HEK293 (cell line): ENCODE measurements around the gene GNAQ.

ENCODE experiments used
- FEZF1 ChIP-seq: fragments of 450-650 bp; formaldehyde crosslinking; IDR thresholded peaks from 2 replicates; pipeline ENCODE4 v1.5.1; 2016; ENCODE audit warnings: missing biosample characterization, missing genetic modification characterization
- KLF16 ChIP-seq: fragments of 450-650 bp; formaldehyde crosslinking; IDR thresholded peaks from 2 replicates; pipeline ENCODE4 v1.5.1; 2017; ENCODE audit warnings: missing biosample characterization, missing genetic modification characterization
- MEIS1 ChIP-seq: sonication (generic); formaldehyde crosslinking; IDR thresholded peaks from 2 replicates; pipeline ENCODE4 v1.8.1; 2022; ENCODE audit warnings: missing genetic modification reagents, mild to moderate bottlenecking, borderline replicate concordance
- ZNF138 ChIP-seq: fragments of 450-650 bp; formaldehyde crosslinking; IDR thresholded peaks from 2 replicates; pipeline ENCODE4 v1.5.1; 2016; ENCODE audit warnings: missing biosample characterization, missing genetic modification characterization, borderline replicate concordance
- ZNF274 ChIP-seq, 2 experiments: fragments of 200-500 bp in 1 of 2; fragments of 450-650 bp in 1 of 2; sonication (Bioruptor generic) in 1 of 2; formaldehyde crosslinking in 1 of 2; IDR thresholded peaks; 2 replicates each; pipeline versions ENCODE4 v1.5.1 to v1.6.1; 2014 to 2016; ENCODE audit warnings: borderline replicate concordance in 1 of 2, inconsistent platforms in 1 of 2, low read length in 1 of 2, missing biosample characterization in 1 of 2, missing genetic modification characterization in 1 of 2
- ZNF350 ChIP-seq: fragments of 450-650 bp; formaldehyde crosslinking; IDR thresholded peaks from 2 replicates; pipeline ENCODE4 v1.5.0; 2017; ENCODE audit warnings: missing biosample characterization, mild to moderate bottlenecking, missing genetic modification characterization
- ZNF423 ChIP-seq: fragments of 450-650 bp; formaldehyde crosslinking; IDR thresholded peaks from 2 replicates; pipeline ENCODE4 v1.5.1; 2016; ENCODE audit warnings: missing biosample characterization, missing genetic modification characterization
- ZNF610 ChIP-seq: fragments of 450-650 bp; formaldehyde crosslinking; IDR thresholded peaks from 2 replicates; pipeline ENCODE4 v1.5.1; 2016; ENCODE audit warnings: missing biosample characterization, missing genetic modification characterization, borderline replicate concordance
- ZNF785 ChIP-seq: fragments of 450-650 bp; formaldehyde crosslinking; IDR thresholded peaks from 2 replicates; pipeline ENCODE4 v1.5.1; 2016; ENCODE audit warnings: missing biosample characterization, missing genetic modification characterization
- TF ChIP-seq, protein P1 (sequence below): fragments of 450-650 bp; formaldehyde crosslinking; IDR thresholded peaks from 2 replicates; pipeline ENCODE4 v1.5.1; 2016; ENCODE audit warnings: missing biosample characterization, missing genetic modification characterization
- TF ChIP-seq, protein P2 (sequence below): fragments of 450-650 bp; formaldehyde crosslinking; IDR thresholded peaks from 2 replicates; pipeline ENCODE4 v1.5.1; 2016; ENCODE audit warnings: missing biosample characterization, missing genetic modification characterization
- TF ChIP-seq, protein P3 (sequence below): sonication (generic); formaldehyde crosslinking; IDR thresholded peaks from 2 replicates; pipeline ENCODE4 v1.8.1; 2022; ENCODE audit warnings: mild to moderate bottlenecking, moderate library complexity, missing genetic modification reagents

DNA sequence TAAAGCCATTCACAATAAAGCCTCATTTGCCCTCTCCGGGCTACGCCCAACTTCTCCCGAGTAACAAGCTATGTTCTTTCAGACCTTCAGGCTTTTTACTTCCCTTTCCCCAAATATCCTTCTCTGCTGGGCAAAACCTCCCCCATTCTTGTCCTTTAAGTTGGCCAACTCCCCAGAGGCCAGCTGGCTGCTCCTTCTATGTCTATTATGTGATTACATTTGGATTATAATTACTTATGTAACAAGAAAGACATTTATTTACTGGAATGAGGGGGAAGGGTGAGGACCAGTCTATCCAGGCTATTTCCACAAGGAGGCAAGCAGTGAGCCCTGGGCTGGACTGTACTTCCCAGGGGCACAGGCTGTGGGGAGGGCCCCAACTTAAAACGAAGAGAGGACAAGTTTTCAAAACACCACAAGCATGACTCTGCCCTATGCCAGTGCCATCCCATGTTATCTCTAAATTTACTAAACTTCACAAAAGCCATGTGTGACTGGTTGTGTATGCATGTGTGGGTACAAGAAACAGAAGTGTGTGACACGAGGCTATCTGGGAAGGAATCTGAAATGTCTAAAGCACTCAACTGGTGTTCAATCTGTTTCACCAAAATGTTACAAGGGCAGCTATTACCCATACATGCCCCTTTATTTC is 84.5 kb downstream of the GNAQ start:
- TF ChIP-seq ZNF138 (tag by site-specific recombination) (no peak), KLF16 (no peak), ZNF423 (tag by site-specific recombination) (no peak), ZNF274 (IDR thresholded peaks at IDR 0.05; ENCODE audit: low read length) (no peak), ZNF274 (tag by site-specific recombination; IDR thresholded peaks at IDR 0.05; ENCODE audit: borderline replicate concordance) (no peak), ZNF350 (tag by site-specific recombination) (no peak), ZNF785 (tag by site-specific recombination) (no peak), MEIS1 (CRISPR knock-in tag) (no peak), FEZF1 (no peak), ZNF610 (tag by site-specific recombination) (no peak)
- TF ChIP-seq, protein P1, sequence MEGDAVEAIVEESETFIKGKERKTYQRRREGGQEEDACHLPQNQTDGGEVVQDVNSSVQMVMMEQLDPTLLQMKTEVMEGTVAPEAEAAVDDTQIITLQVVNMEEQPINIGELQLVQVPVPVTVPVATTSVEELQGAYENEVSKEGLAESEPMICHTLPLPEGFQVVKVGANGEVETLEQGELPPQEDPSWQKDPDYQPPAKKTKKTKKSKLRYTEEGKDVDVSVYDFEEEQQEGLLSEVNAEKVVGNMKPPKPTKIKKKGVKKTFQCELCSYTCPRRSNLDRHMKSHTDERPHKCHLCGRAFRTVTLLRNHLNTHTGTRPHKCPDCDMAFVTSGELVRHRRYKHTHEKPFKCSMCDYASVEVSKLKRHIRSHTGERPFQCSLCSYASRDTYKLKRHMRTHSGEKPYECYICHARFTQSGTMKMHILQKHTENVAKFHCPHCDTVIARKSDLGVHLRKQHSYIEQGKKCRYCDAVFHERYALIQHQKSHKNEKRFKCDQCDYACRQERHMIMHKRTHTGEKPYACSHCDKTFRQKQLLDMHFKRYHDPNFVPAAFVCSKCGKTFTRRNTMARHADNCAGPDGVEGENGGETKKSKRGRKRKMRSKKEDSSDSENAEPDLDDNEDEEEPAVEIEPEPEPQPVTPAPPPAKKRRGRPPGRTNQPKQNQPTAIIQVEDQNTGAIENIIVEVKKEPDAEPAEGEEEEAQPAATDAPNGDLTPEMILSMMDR (tag by site-specific recombination): no peak
- TF ChIP-seq, protein P2, sequence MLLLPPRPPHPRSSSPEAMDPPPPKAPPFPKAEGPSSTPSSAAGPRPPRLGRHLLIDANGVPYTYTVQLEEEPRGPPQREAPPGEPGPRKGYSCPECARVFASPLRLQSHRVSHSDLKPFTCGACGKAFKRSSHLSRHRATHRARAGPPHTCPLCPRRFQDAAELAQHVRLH (tag by site-specific recombination): no peak
- TF ChIP-seq, protein P3, sequence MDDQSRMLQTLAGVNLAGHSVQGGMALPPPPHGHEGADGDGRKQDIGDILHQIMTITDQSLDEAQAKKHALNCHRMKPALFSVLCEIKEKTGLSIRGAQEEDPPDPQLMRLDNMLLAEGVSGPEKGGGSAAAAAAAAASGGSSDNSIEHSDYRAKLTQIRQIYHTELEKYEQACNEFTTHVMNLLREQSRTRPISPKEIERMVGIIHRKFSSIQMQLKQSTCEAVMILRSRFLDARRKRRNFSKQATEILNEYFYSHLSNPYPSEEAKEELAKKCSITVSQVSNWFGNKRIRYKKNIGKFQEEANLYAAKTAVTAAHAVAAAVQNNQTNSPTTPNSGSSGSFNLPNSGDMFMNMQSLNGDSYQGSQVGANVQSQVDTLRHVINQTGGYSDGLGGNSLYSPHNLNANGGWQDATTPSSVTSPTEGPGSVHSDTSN (CRISPR knock-in tag): no peak
